H1 (cell line): ENCODE measurements around the gene IL3. TPM values are rescaled to one million over a fixed set of nuclear protein-coding genes. Genes with fewer than 3 reads are reported as not detected.

ENCODE experiments used
- CTCF ChIA-PET: fragments of 300-600 bp; sonication (Branson Sonifier 250); formaldehyde crosslinking; loops from one replicate; lab custom pipeline; 2021; ENCODE audit not compliant: partially characterized antibody; lab: Charles Lee
- POLR2A ChIA-PET: fragments of 300-600 bp; sonication (Branson Sonifier 250); formaldehyde crosslinking; loops from one replicate; lab custom pipeline; 2021; ENCODE audit warnings: inconsistent platforms; ENCODE audit not compliant: partially characterized antibody; lab: Charles Lee
- DNase-seq, 2 experiments: peaks; one replicate each; pipeline versions ENCODE4 v3.0.0 to v3.0.0-alpha.2; 2010 to 2022; ENCODE audit warnings: low spot score in 2 of 2, low read depth in 1 of 2, mixed read lengths in 1 of 2
- FAIRE-seq: peaks from 2 replicates; lab custom pipeline; 2011; peaks lifted over from hg19 to GRCh38; lab: Jason Lieb, UNC
- H2AFZ ChIP-seq: 2 replicates; pipeline ENCODE4 v1.8.1; 2012; ENCODE audit warnings: low read length, inconsistent platforms
- H2AK5ac ChIP-seq: 2 replicates; pipeline ENCODE4 v1.6.1; 2013; ENCODE audit warnings: low read depth, low read length
- H2BK120ac ChIP-seq: replicated peaks from 2 replicates; pipeline ENCODE3; 2013; ENCODE audit warnings: low read depth, low read length, inconsistent platforms
- H2BK12ac ChIP-seq: 2 replicates; pipeline ENCODE4 v1.6.1; 2013; ENCODE audit warnings: low read depth, low read length
- H2BK15ac ChIP-seq: 2 replicates; pipeline ENCODE4 v1.6.1; 2013; ENCODE audit warnings: low read length
- H2BK20ac ChIP-seq: 2 replicates; pipeline ENCODE4 v1.6.1; 2013; ENCODE audit warnings: low read length
- H2BK5ac ChIP-seq: 2 replicates; pipeline ENCODE4 v1.6.1; 2013; ENCODE audit warnings: low read depth, low read length
- H3K14ac ChIP-seq: 2 replicates; pipeline ENCODE4 v1.6.1; 2013; ENCODE audit warnings: inconsistent platforms; ENCODE audit not compliant: insufficient read length
- H3K18ac ChIP-seq: 2 replicates; pipeline ENCODE4 v1.6.1; 2013; ENCODE audit warnings: low read length; ENCODE audit errors: extremely low read depth
- H3K23ac ChIP-seq: 2 replicates; pipeline ENCODE4 v1.6.1; 2013; ENCODE audit warnings: inconsistent platforms; ENCODE audit not compliant: insufficient read length
- H3K23me2 ChIP-seq: 2 replicates; pipeline ENCODE4 v1.6.1; 2013; ENCODE audit warnings: low read depth, low read length
- H3K27ac ChIP-seq: 2 replicates; pipeline ENCODE4 v1.6.1; 2011; ENCODE audit warnings: low read depth, low read length, inconsistent platforms
- H3K27me3 ChIP-seq, 4 experiments: replicated peaks in 1 of 4; 1 replicate in 1 of 4; 2 replicates in 3 of 4; pipeline versions ENCODE4 v1.6.1 to v1.8.1; 2011 to 2013; ENCODE audit warnings: low read length in 3 of 4, mild to moderate bottlenecking in 3 of 4, inconsistent platforms in 2 of 4, mixed read lengths in 2 of 4, moderate library complexity in 1 of 4; ENCODE audit not compliant: control insufficient read depth in 3 of 4, insufficient read depth in 3 of 4; ENCODE audit errors: extremely low read depth in 1 of 4
- H3K36me3 ChIP-seq, 4 experiments: 2 replicates each; pipeline versions ENCODE4 v1.6.1 to v1.8.1; 2011 to 2013; ENCODE audit warnings: mild to moderate bottlenecking in 4 of 4, low read length in 3 of 4, moderate library complexity in 2 of 4, control low read depth in 1 of 4, inconsistent platforms in 1 of 4; ENCODE audit not compliant: insufficient read depth in 4 of 4, control insufficient read depth in 2 of 4
- H3K4ac ChIP-seq: replicated peaks from 2 replicates; pipeline ENCODE3; 2013; ENCODE audit warnings: low read length, low read depth, mixed read lengths, inconsistent platforms; ENCODE audit not compliant: insufficient read length
- H3K4me1 ChIP-seq, 4 experiments: replicated peaks in 1 of 4; 1 replicate in 1 of 4; 2 replicates in 3 of 4; pipeline versions ENCODE4 v1.6.1 to v1.8.1; 2011 to 2013; ENCODE audit warnings: low read length in 3 of 4, inconsistent platforms in 2 of 4, mixed read lengths in 1 of 4; ENCODE audit not compliant: insufficient read depth in 4 of 4, control insufficient read depth in 3 of 4
- H3K4me2 ChIP-seq, 2 experiments: 2 replicates each; pipeline versions ENCODE4 v1.6.1 to v1.8.1; 2011 to 2013; ENCODE audit warnings: low read depth in 2 of 2, low read length in 2 of 2, control low read depth in 1 of 2, inconsistent platforms in 1 of 2, mild to moderate bottlenecking in 1 of 2; ENCODE audit not compliant: insufficient read depth in 1 of 2
- H3K4me3 ChIP-seq, 4 experiments: fragments of 200-600, 300-600 bp in 1 of 4; sonication (generic), shearing (Covaris generic), sonication (Bioruptor Twin) in 1 of 4; 2 replicates each; pipeline versions ENCODE4 v1.5.1 to v1.8.1; 2011 to 2016; ENCODE audit warnings: low read length in 4 of 4, low read depth in 3 of 4, control low read depth in 2 of 4, inconsistent platforms in 2 of 4, mild to moderate bottlenecking in 2 of 4, mixed read lengths in 1 of 4, moderate library complexity in 1 of 4; ENCODE audit not compliant: insufficient read depth in 2 of 4; ENCODE audit errors: extremely low read depth in 1 of 4
- H3K56ac ChIP-seq: replicated peaks from 2 replicates; pipeline ENCODE3; 2013; ENCODE audit warnings: low read depth, mild to moderate bottlenecking, mixed read lengths, low read length, inconsistent platforms; ENCODE audit not compliant: insufficient read length
- H3K79me1 ChIP-seq: 2 replicates; pipeline ENCODE4 v1.6.1; 2013; ENCODE audit warnings: low read depth, low read length, control low read depth
- H3K79me2 ChIP-seq, 2 experiments: 2 replicates each; pipeline versions ENCODE4 v1.6.1 to v1.8.1; 2012 to 2013; ENCODE audit warnings: low read length in 2 of 2, mild to moderate bottlenecking in 2 of 2, inconsistent platforms in 1 of 2; ENCODE audit not compliant: insufficient read depth in 2 of 2, control insufficient read depth in 1 of 2
- H3K9ac ChIP-seq, 4 experiments: replicated peaks in 1 of 4; 1 replicate in 1 of 4; 2 replicates in 3 of 4; pipeline versions ENCODE4 v1.6.1 to v1.8.1; 2011 to 2013; ENCODE audit warnings: low read depth in 3 of 4, low read length in 3 of 4, control low read depth in 2 of 4, mild to moderate bottlenecking in 2 of 4, moderate library complexity in 2 of 4, inconsistent platforms in 1 of 4; ENCODE audit errors: extremely low read depth in 1 of 4
- H3K9me3 ChIP-seq, 2 experiments: 2 replicates each; pipeline versions ENCODE4 v1.6.1 to v1.8.1; 2012 to 2013; ENCODE audit warnings: mild to moderate bottlenecking in 2 of 2, moderate library complexity in 2 of 2, control low read depth in 1 of 2, inconsistent platforms in 1 of 2, low read depth in 1 of 2, low read length in 1 of 2, mixed read lengths in 1 of 2; ENCODE audit not compliant: insufficient read depth in 2 of 2
- H4K20me1 ChIP-seq, 2 experiments: replicated peaks in 1 of 2; 2 replicates each; pipeline versions ENCODE3 to v1.8.1; 2011 to 2013; ENCODE audit warnings: inconsistent platforms in 2 of 2, low read length in 2 of 2, mild to moderate bottlenecking in 1 of 2; ENCODE audit not compliant: insufficient read depth in 2 of 2, control insufficient read depth in 1 of 2
- H4K5ac ChIP-seq: 2 replicates; pipeline ENCODE4 v1.6.1; 2013; ENCODE audit warnings: low read length, low read depth, mixed read lengths, inconsistent platforms; ENCODE audit not compliant: insufficient read length
- H4K8ac ChIP-seq: 2 replicates; pipeline ENCODE4 v1.8.0; 2013; ENCODE audit warnings: mild to moderate bottlenecking, moderate library complexity, low read length, inconsistent platforms; ENCODE audit not compliant: insufficient read depth; ENCODE audit errors: extremely low read depth
- H4K91ac ChIP-seq: replicated peaks from 2 replicates; pipeline ENCODE3; 2013; ENCODE audit warnings: low read length, mixed read lengths, inconsistent platforms; ENCODE audit not compliant: insufficient read length
- TBP ChIP-seq: IDR thresholded peaks from 2 replicates; pipeline ENCODE4 v1.6.1; 2011; ENCODE audit warnings: low read depth, low read length, improper control_type of control experiment
- WGBS, 2 experiments: shearing (Covaris generic) in 1 of 2; methylation state at CpG; one replicate each; pipeline versions ENCODE4 v1.1.6 to v1.1.7; 2013 to 2015; ENCODE audit warnings: low lambda C conversion rate in 2 of 2, mixed read lengths in 2 of 2, inconsistent platforms in 1 of 2, low coverage in 1 of 2, missing lambda C conversion rate in 1 of 2; ENCODE audit not compliant: insufficient replicate concordance in 2 of 2, insufficient coverage in 1 of 2, insufficient read length in 1 of 2; ENCODE audit errors: extremely low coverage in 1 of 2, missing lambda C conversion rate in 1 of 2; 5-methylcytosine and 5-hydroxymethylcytosine counted together
- polyA plus RNA-seq, 7 experiments: library from polyadenylated mRNA; depleted of rRNA in 3 of 7; stranded (reverse) in 5 of 7; unstranded in 2 of 7; fragments of >200 nt in 5 of 7; fragments of 200-250 nt in 2 of 7; gene quantifications; 1 replicate in 5 of 7; 2 replicates in 1 of 7; 4 replicates in 1 of 7; pipeline versions ENCODE4 v1.2.1 to v1.2.3, GENCODE V29; 2011 to 2013; ENCODE audit warnings: missing spikeins in 2 of 7, mixed read lengths in 2 of 7
- total RNA-seq: library from RNA; stranded (reverse); fragmentation: NEBNext Ultra II Directional; extraction: Animal tissue kit (Norgen Biotek cat#: 25700); gene quantifications from 2 replicates; pipeline ENCODE4 v1.2.1, GENCODE V29; 2021

Gene IL3
- total and polyA plus RNA-seq, 2 of the 8 experiments (the other 6 are each of a cell fraction or from before 2014, with no cell fraction given), result not detected

- H3K4me1 ChIP-seq, result no peaks in the 10 kb centered on the region
Measured at GRCh38 chr5:132020568-132021339, 39.7 kb upstream of the IL3 start.

More at GRCh38 chr5:132020568-132021339, 39.7 kb upstream of the IL3 start:
- no peak overlapping the region for H2AK5ac ChIP-seq
- ChIA-PET POLR2A (no interaction called here), CTCF (interaction anchor here (1.5 kb wide), 1 partner anchor 42 kb away, joined by 4 read pairs; no protein-coding TSS in a partner anchor)
- H4K5ac ChIP-seq, result no peak overlapping the region
- 83% methylated on average over 6 of the region's 6 CpGs; no CpG with 5 or more reads in 1 of the 2 experiments for WGBS, 2 experiments
- H3K79me2 ChIP-seq, result no peaks in the 10 kb centered on the region
- no peak overlapping the region for H3K4ac ChIP-seq
- no peak overlapping the region for H3K56ac ChIP-seq
- H4K91ac ChIP-seq, result no peak overlapping the region
- peaks cover 2% of the 10 kb centered on the region; the same call in 1 of the 2 replicates for H3K23me2 ChIP-seq
- no peaks in the 10 kb centered on the region for H3K79me1 ChIP-seq
- no peak overlapping the region for H2BK120ac ChIP-seq
- no peak overlapping the region for H4K8ac ChIP-seq
- H3K27ac ChIP-seq, result no peak overlapping the region
- no peak overlapping the region for H2AFZ ChIP-seq
- no peaks in the 10 kb centered on the region for H3K27me3 ChIP-seq
- H3K36me3 ChIP-seq, result no peaks in the 10 kb centered on the region
- no peak overlapping the region for H2BK20ac ChIP-seq
- H3K9ac ChIP-seq, result no peak overlapping the region
- FAIRE-seq, result no peak
- H4K20me1 ChIP-seq, result no peaks in the 10 kb centered on the region
- no peak overlapping the region for H3K4me3 ChIP-seq
- H3K14ac ChIP-seq, result no peak overlapping the region
- no peak overlapping the region for H3K23ac ChIP-seq
- no peak overlapping the region for H2BK5ac ChIP-seq
- no peak overlapping the region for H3K4me2 ChIP-seq
- peak in 1 of 2 experiments; percentile 29 for DNase-seq
- no peak overlapping the region for H2BK15ac ChIP-seq
- no peak overlapping the region for H3K18ac ChIP-seq
- no peak overlapping the region for H2BK12ac ChIP-seq
- H3K9me3 ChIP-seq, result no peaks in the 10 kb centered on the region
- TF ChIP-seq TBP, result no peak
